GM12878 (cell line): ENCODE data around the gene SLC12A3. TPM values are rescaled to one million over a fixed set of nuclear protein-coding genes. Genes with fewer than 3 reads are reported as not detected.
A peak's percentile ranks its signal among the peaks of the same experiment; 100 is the strongest.

Experiments
- ASH2L ChIP-seq: fragments of 300-600, 200-600 bp; sonication (generic); IDR thresholded peaks from 2 replicates; pipeline ENCODE4 v1.6.1; 2017; ENCODE audit warnings: low read depth, mild to moderate bottlenecking, borderline replicate concordance
- BMI1 ChIP-seq: fragments of 450-650 bp; IDR thresholded peaks from 2 replicates; pipeline ENCODE4 v1.6.1; 2016; ENCODE audit warnings: mild to moderate bottlenecking, moderate library complexity, borderline replicate concordance
- BRCA1 ChIP-seq: IDR thresholded peaks from 2 replicates; pipeline ENCODE4 v1.6.1; 2011; ENCODE audit warnings: low read depth, low read length, improper control_type of control experiment
- CBX5 ChIP-seq: sonication (generic); IDR thresholded peaks from 2 replicates; pipeline ENCODE4 v1.6.1; 2016; ENCODE audit warnings: low read depth, moderate library complexity, mild to moderate bottlenecking, inconsistent platforms
- CHD1 ChIP-seq: IDR thresholded peaks from 2 replicates; pipeline ENCODE4 v1.6.1; 2012; ENCODE audit warnings: low read depth, low read length, improper control_type of control experiment
- DPF2 ChIP-seq: fragments of 450-650 bp; IDR thresholded peaks from 2 replicates; pipeline ENCODE4 v1.6.1; 2017; ENCODE audit warnings: mild to moderate bottlenecking
- ETV6 ChIP-seq, 2 experiments: fragments of 450-650 bp in 1 of 2; IDR thresholded peaks in 1 of 2; conservative IDR thresholded peaks in 1 of 2; 2 replicates each; pipeline ENCODE4 v1.6.1; 2014; ENCODE audit warnings: antibody characterized with exemption in 1 of 2, borderline replicate concordance in 1 of 2, low read depth in 1 of 2, mild to moderate bottlenecking in 1 of 2, moderate library complexity in 1 of 2
- FOXM1 ChIP-seq: IDR thresholded peaks from 2 replicates; pipeline ENCODE4 v1.6.1; 2012; ENCODE audit warnings: low read depth, mild to moderate bottlenecking, inconsistent platforms, low read length, moderate library complexity
- MLLT1 ChIP-seq: fragments of 450-650 bp; IDR thresholded peaks from 2 replicates; pipeline ENCODE4 v1.6.1; 2016; ENCODE audit warnings: mild to moderate bottlenecking
- MXI1 ChIP-seq: fragments of 150-350 bp; IDR thresholded peaks from 2 replicates; pipeline ENCODE4 v1.6.1; 2011; ENCODE audit warnings: low read depth, mild to moderate bottlenecking, inconsistent platforms, low read length, improper control_type of control experiment
- NR2F1 ChIP-seq: fragments of 450-650 bp; conservative IDR thresholded peaks from 2 replicates; pipeline ENCODE4 v1.6.1; 2017; ENCODE audit warnings: mild to moderate bottlenecking
- PAX5 ChIP-seq: IDR thresholded peaks from 2 replicates; pipeline ENCODE4 v1.6.1; 2011; ENCODE audit warnings: low read depth, low read length, borderline replicate concordance
- PKNOX1 ChIP-seq: fragments of 450-650 bp; IDR thresholded peaks from 2 replicates; pipeline ENCODE4 v1.6.1; 2016; ENCODE audit warnings: mild to moderate bottlenecking
- POU2F2 ChIP-seq: IDR thresholded peaks from 3 replicates; pipeline ENCODE4 v1.6.1; 2011; ENCODE audit warnings: low read depth, mild to moderate bottlenecking, low read length, borderline replicate concordance
- RUNX3 ChIP-seq: IDR thresholded peaks from 2 replicates; pipeline ENCODE4 v1.6.1; 2012; ENCODE audit warnings: low read length, inconsistent platforms
- TARDBP ChIP-seq: IDR thresholded peaks from 2 replicates; pipeline ENCODE4 v1.6.1; 2016; ENCODE audit warnings: borderline replicate concordance
- YBX1 ChIP-seq: fragments of 450-650 bp; IDR thresholded peaks from 2 replicates; pipeline ENCODE4 v1.6.1; 2016; ENCODE audit warnings: antibody characterized with exemption
- polyA plus RNA-seq, 11 experiments: library from polyadenylated mRNA; depleted of rRNA in 4 of 11; unstranded in 6 of 11; stranded (reverse) in 5 of 11; fragments of >200 nt; fragmentation: Nextera tagmentation in 4 of 11; fragmentation: Illumina TruSeq in 1 of 11; extraction: Ambion mirVana in 4 of 11; extraction: Trizol in 1 of 11; gene quantifications; 1 replicate in 1 of 11; 2 replicates in 10 of 11; pipeline versions ENCODE4 v1.2.1 to v1.2.3, GENCODE V29; 2011 to 2016; ENCODE audit warnings: inconsistent platforms in 2 of 11, missing spikeins in 2 of 11, low read depth in 1 of 11
- total RNA-seq, 4 experiments: library from RNA; depleted of rRNA in 3 of 4; stranded (reverse); fragments of >200 nt in 3 of 4; fragmentation: Illumina TruSeq in 1 of 4; extraction: Trizol in 1 of 4; gene quantifications; 2 replicates each; pipeline versions ENCODE4 v1.2.1 to v1.2.3, GENCODE V29; 2013 to 2021
- TF ChIP-seq, protein P1 (sequence below): fragments of 450-650 bp; IDR thresholded peaks from 2 replicates; pipeline ENCODE4 v1.6.1; 2018; ENCODE audit warnings: mild to moderate bottlenecking, low read depth, moderate library complexity; ENCODE audit not compliant: partially characterized antibody
- TF ChIP-seq, protein P2 (sequence below): fragments of 450-650 bp; formaldehyde crosslinking; IDR thresholded peaks from 2 replicates; pipeline ENCODE4 v1.5.0; 2022; ENCODE audit warnings: mild to moderate bottlenecking, missing genetic modification characterization
- TF ChIP-seq, protein P3 (sequence below): IDR thresholded peaks from 2 replicates; pipeline ENCODE4 v1.6.1; 2011; ENCODE audit warnings: low read depth, mild to moderate bottlenecking, low read length, moderate library complexity, borderline replicate concordance; ENCODE audit errors: extremely low read depth

SLC12A3 gene
- total and polyA plus RNA-seq, 10 of the 15 experiments (the other 5 are each of a cell fraction or from before 2014, with no cell fraction given) = 0.05 to 6.3 (median 3.1) TPM

- TF ChIP-seq, protein P1, sequence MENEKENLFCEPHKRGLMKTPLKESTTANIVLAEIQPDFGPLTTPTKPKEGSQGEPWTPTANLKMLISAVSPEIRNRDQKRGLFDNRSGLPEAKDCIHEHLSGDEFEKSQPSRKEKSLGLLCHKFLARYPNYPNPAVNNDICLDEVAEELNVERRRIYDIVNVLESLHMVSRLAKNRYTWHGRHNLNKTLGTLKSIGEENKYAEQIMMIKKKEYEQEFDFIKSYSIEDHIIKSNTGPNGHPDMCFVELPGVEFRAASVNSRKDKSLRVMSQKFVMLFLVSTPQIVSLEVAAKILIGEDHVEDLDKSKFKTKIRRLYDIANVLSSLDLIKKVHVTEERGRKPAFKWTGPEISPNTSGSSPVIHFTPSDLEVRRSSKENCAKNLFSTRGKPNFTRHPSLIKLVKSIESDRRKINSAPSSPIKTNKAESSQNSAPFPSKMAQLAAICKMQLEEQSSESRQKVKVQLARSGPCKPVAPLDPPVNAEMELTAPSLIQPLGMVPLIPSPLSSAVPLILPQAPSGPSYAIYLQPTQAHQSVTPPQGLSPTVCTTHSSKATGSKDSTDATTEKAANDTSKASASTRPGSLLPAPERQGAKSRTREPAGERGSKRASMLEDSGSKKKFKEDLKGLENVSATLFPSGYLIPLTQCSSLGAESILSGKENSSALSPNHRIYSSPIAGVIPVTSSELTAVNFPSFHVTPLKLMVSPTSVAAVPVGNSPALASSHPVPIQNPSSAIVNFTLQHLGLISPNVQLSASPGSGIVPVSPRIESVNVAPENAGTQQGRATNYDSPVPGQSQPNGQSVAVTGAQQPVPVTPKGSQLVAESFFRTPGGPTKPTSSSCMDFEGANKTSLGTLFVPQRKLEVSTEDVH = no peak
- no peak; the same call in 1 of the 2 replicates for TF ChIP-seq TARDBP
- no peak for TF ChIP-seq CHD1
- TF ChIP-seq BRCA1 = no peak
- TF ChIP-seq PKNOX1 = peak; percentile 53
- TF ChIP-seq FOXM1 = peak; percentile 86; the same call in 1 of the 2 replicates
- TF ChIP-seq NR2F1 = peak; percentile 52
- peak; percentile 64; the same call in 1 of the 2 replicates for TF ChIP-seq PAX5
- peak; percentile 56; the same call in 1 of the 2 replicates for TF ChIP-seq MXI1
- peak; percentile 10; the same call in 1 of the 2 replicates for TF ChIP-seq BMI1
- TF ChIP-seq YBX1 = no peak
- TF ChIP-seq RUNX3 = peak; percentile 91
- peak; percentile 74 for TF ChIP-seq DPF2
- TF ChIP-seq, protein P2, sequence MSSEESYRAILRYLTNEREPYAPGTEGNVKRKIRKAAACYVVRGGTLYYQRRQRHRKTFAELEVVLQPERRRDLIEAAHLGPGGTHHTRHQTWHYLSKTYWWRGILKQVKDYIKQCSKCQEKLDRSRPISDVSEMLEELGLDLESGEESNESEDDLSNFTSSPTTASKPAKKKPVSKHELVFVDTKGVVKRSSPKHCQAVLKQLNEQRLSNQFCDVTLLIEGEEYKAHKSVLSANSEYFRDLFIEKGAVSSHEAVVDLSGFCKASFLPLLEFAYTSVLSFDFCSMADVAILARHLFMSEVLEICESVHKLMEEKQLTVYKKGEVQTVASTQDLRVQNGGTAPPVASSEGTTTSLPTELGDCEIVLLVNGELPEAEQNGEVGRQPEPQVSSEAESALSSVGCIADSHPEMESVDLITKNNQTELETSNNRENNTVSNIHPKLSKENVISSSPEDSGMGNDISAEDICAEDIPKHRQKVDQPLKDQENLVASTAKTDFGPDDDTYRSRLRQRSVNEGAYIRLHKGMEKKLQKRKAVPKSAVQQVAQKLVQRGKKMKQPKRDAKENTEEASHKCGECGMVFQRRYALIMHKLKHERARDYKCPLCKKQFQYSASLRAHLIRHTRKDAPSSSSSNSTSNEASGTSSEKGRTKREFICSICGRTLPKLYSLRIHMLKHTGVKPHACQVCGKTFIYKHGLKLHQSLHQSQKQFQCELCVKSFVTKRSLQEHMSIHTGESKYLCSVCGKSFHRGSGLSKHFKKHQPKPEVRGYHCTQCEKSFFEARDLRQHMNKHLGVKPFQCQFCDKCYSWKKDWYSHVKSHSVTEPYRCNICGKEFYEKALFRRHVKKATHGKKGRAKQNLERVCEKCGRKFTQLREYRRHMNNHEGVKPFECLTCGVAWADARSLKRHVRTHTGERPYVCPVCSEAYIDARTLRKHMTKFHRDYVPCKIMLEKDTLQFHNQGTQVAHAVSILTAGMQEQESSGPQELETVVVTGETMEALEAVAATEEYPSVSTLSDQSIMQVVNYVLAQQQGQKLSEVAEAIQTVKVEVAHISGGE (CRISPR knock-in tag) = no peak
- TF ChIP-seq POU2F2 = peak; percentile 22; the same call in 1 of the 3 replicates
- TF ChIP-seq CBX5 = no peak
- no peak for TF ChIP-seq MLLT1
- peak in 1 of 2 experiments; percentile 89; a peak in 2 of 4 replicates for TF ChIP-seq ETV6 (conservative IDR thresholded peaks at IDR 0.05 in 1 of 2, IDR thresholded peaks at IDR 0.05 in 1 of 2; ENCODE audit: borderline replicate concordance in 1 of 2, low read depth in 1 of 2)
- TF ChIP-seq ASH2L = peak; percentile 96
- TF ChIP-seq, protein P3, sequence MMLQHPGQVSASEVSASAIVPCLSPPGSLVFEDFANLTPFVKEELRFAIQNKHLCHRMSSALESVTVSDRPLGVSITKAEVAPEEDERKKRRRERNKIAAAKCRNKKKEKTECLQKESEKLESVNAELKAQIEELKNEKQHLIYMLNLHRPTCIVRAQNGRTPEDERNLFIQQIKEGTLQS = no peak
These were observed 51.8 kb downstream of the SLC12A3 start (continued) for GRCh38 chr16:56916571-56917403.
